ENCODE data around the gene NRXN3.

GRCh38 chr14:78341827-78342389, 171.7 kb downstream of the NRXN3 start:
- no peak for TF ChIP-seq CTCF (IDR thresholded peaks at IDR 0.05; ENCODE audit: low read length)
- no peak for TF ChIP-seq EZH2 (IDR thresholded peaks at IDR 0.05; ENCODE audit: borderline replicate concordance, low read length)

All from OCI-LY1 (cell line).